GM19324 (cell line): ENCODE data around the gene GGA3.
"Not testable (repeated sequence)": the region's sequence is repeated elsewhere in the genome, so short reads cannot be mapped to it uniquely, and the experiment has no call there.

Source experiments
- ATAC-seq: cut with Tn5 transposase; IDR thresholded peaks from one replicate; pipeline ENCODE4 v1.9.1; 2021; ENCODE audit warnings: mild to moderate bottlenecking, moderate library complexity; ENCODE audit not compliant: unreplicated experiment, low FRiP score

GGA3 gene

DNA sequence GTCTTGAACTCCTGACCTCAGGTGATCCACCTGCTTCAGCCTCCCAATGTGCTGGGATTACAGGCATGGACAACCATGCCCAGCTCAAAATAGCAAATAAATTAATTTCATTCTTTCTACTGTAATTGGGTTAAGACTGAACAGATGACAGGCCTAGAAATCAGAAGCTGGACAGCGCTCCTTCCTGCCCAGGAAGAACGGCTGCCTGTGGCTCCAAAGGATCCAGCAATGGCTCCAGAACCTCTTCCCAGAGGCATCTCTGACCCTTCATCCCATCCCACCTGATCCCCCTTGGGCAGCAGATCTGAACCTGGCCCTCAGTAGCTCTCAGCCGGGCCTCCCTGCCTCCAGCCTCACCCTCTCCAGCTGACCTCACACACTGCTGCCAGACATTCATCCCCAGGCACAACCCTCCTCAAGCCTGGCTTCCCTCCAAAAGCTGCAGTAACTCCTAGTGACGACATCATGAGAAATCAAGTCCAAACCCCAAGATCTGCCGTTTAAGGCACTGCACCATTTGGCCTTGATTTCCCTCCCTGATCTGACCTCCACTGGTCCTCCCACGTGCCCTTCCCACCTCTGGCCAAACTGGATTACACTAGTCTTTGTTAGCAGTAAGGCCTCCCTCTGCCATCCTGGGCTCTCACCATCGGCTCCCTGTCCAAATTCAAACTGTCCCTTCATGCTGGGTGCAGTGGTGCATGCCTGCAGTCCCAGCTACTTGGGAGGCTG, 12.7 kb upstream of the GGA3 start:
- no peak for ATAC-seq

DNA sequence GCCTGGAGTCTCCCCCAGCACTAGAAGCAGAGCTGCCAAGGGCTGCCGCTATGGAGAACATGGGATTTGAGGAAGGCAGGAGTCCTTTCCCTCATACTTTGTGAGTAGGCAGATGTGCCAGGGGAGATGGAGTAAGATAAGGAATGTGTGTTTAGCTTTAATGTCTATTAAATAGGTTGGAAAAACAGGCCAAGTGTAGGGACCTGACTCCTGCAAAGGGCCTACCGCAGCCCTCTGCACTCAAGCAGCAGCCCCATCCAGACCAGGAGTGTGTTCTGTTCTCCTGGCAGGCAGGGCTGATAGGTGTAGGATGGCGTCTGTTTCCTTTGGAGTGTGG, 11.4 kb upstream of the GGA3 start:
- ATAC-seq: no peak

DNA sequence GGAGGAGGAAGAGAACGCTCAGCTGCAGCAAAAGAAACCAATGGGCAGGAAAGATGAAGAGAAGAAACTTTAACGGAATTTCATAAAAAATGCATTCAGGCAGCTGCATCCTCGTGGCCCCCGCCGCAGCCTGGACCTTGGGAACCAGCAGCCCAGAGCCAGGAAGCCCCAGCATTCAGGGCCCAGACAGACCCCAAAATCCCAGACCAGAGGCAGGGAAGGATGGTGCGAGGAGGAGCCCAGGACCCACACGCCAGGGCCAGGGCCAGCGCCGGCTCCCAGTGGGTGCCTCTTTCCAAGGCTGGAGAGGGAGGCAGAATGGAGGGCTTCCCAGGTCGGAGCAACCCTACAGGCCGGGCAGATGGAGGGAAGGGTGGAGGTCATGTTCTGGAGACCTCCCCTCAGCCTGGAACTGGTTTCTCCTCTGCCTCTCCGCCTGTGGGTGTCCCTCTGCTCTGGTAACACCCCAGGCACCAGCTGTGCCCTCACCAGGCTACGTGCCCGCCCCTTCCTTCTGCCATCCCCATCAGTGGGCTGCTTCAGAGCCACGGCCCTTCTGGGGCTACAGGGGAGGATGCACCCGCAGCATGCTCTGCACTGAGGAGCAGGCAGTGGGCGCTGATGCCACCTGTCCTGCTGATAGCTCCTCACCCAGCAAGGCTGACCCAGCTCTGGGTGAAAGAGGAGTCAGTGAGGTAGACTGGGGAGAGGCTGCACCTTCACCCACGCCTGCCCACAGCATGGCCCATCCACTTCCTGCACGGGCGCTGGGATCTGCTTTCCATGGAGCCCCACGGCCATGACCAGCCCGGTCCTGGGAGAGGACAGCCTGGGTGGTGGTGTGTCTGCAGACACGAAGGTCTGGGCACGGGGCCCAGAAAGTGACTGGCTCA, 10.8 kb upstream of the GGA3 start:
- ATAC-seq: no peak

DNA sequence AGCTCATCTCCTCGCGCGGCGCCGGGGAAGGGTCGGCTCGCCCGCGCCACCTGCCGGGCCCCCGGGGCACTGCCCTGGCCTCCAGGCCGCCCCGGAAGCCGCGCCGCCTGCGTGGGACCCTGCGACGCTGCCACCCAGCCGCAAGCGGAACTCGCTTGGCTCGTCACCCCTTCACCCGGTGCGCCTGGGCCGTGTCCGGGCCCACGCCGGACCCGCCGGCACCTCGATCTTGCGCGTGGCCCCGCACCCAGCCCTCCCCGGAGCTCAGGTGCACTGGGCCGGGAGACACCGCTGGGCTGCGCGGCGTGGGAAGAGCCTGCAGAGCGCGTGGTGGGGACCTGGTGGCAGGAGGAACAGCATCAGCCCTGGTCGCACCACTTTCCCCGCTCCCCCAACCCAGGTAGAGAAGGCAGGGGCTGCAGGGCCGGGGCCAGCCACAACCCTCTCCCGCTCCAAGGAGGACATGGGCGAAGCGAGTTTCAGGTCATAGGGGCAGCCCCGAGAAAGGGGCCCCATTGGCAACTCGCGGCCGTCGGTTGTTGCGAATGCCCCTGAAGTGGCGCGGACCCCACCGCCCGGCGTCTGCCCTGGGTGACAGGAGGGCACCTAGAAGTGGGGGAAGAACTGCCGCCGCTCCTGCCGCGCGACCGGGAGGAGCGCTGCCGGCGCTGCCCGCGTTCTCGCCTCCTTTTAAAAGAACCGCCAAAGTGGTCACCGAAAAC, 10.0 kb upstream of the GGA3 start:
- ATAC-seq: peak; percentile 73

DNA sequence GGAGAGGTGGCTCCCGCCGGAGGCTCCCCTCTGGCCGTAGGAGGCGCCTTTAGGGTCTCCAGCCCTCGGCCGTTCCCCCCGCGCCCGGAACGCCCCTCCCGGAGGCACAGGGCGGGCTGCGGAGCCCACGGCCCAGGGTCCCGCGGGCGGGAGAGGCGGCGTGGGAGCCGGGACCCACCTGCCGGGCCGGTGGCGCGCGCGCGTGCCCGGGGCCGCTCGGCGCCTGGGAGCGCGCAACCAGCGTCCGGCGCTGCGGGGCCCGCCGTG, 9.5 kb upstream of the GGA3 start, which contains the start of gene MIF4GD:
Gene MIF4GD (minus strand): TSS at position 266 of the 267 bp plus-strand sequence. CDS start 1,036 bp downstream, outside the sequence.
- no peak for ATAC-seq

DNA sequence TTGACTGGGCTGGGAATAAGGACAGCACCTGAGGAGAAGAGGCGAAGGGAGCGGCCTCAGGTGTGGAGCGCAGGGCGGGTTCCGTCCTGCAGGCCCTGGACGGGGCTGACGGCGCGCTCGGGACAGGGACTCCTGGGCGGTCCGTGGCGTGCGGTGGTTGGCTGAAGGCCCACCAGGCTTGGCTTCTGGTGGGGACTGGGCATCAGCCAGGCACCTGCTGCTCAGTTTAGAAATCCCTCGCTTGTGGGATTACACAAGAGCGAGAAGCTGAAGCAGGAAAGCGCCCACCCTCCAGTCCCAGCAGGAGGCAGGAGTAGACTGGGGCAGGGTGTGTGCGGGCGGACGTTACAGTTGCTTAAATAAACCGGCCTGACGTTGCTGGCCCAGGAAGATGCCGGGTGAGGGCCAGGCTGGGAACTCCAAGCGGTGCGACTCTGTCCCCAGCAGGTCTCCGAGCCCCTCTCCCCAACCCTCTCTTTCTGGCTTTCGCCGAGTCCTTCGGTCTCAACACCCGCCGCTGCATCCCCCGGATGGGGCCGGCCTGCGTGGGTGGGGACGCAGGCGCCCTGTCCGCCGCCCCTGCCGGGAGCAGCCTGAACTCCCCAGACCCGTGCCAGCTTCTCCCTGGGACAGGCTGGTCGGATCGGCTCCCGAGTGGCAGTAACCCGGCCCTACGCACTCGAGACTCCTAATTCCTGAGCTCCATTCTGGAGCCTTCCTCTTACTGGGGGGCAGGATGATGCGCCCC, 9.0 kb upstream of the GGA3 start:
- ATAC-seq: peak; percentile 39

DNA sequence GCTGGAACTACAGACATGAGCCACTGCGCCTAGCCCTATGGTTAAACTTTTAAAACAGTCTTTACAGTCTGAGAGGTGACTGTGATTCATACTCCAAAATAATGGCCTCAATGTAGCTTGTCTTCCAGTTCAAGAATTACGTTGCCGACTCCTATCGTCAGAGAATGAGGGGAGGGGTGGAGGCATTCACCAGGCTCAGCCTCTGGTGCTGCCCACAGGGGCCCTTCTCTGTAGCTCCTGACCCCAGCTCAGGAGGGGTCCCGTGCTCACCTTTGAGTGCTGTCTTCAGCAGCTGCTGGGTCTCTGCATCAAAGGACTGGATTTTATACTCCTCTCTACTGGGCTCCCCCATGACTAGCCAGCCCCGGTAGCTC, 8.4 kb upstream of the GGA3 start:
- ATAC-seq: no peak

DNA sequence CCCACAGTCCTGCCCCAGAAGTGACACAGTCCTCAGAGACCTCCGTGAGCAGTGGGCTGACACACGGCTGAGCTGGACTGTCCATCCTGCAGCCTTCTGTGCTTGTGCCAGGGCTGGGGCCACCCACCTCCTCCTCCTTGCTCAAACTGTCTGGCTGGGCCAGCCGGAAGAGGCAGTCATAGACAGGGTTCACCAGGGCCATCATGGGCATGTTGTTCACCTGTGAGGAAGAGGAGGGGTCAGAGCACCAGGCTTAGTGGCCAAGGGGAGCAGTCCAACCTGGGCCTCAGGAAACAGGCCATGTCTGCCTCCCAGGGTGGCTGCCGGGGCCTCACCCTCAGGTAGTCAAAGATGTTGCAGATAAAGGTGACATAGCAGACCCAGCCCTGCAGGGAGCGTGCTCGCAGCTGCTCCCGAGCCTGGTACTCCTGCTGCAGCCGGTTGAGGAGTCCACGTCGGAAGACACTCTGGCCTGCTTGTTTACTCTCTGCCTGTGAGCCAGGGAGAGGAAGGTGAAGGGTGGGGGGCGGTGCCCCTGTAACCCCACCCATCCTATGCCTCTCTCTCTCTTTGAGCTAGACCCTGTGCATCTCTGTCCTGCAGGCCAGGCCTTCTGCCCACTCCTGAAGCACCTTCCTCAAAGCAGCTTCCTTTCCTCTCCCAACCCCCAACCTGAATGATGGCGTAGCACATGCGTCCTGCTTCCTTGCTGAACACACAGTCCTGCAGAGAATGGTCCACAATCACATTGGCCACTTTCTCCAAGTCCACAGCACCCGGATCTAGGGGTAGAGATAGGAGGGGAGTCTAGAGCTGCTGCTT, 6.2 kb upstream of the GGA3 start:
- ATAC-seq: no peak

DNA sequence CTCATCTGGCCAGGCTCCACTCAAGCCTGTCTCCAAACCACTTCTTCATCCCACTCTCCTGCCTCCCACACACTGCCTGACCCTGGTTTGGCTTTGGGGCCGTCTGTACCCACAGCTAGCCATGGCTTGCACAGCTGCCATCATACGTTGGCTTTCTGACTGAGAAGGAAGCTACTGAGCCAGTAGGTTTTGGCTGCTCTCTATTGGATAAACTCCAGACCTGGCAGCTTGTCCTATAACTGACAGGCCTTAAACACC, 5.7 kb upstream of the GGA3 start:
- ATAC-seq: no peak

DNA sequence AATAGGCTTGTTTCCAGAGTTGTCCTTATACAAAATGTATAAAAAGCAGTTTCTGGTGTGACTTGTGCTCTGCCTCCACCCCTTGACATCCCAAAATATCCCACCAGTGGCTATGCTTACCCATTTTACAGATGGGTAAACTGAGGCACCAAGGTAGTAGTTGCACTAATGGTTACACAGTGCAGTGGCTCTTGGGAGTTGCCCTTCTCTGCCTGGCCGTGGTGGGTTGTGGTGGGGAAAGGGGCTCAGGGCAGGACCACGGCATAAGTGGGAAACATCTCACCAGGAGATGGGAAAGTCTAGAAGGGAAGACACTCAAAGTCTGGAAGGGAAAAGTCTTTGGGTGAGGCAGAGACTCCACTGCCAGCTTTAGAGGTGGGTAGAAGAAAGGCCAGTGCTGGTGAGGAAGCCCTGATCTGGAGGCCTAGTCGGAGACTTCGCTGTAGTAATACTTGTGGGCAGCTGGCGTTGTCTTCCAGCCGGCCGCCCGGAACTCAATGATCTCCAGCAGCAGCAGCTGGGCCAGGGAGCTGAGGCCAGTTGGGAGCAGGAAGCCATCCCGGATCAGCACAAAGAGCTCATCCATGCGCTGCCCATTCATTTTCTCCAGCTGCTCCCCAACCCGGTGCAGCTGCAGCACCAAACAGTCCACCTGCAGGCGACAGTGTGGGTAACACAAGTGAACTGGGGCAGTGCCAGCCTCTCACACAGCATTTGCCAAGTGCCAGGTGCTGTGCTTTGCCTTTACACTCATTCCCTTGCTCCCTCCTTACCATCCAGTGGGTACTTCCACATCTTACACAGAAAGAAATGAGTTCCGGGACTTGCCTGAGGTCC, 5.1 kb upstream of the GGA3 start:
- ATAC-seq: no peak

DNA sequence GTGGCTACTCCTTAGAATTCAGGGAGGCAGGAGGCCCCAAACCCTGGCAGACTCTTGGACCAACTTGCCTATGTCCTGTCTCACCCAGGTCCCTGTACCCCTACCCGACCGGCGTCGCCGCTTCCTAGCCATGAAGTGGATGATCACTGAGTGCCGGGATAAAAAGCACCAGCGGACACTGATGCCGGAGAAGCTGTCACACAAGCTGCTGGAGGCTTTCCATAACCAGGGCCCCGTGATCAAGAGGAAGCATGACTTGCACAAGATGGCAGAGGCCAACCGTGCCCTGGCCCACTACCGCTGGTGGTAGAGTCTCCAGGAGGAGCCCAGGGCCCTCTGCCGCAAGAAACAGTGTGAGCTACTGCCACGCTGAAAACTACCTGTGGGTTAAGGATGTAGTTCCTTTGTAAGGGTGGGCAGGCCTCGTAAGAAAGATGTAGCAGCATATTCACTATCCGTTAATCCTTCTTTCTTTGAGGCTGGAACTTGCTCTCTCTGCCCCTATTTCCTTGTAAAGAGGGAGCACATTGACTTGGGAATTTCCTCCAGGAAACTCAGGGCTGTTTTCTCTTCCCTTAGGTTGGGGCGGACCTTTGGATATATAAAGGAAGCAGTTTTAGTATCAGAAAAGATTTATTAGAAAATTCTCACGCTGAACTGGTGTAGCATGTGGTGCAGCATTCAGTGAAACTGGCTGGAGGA, 4.4 kb upstream of the GGA3 start:
- ATAC-seq: no peak

DNA sequence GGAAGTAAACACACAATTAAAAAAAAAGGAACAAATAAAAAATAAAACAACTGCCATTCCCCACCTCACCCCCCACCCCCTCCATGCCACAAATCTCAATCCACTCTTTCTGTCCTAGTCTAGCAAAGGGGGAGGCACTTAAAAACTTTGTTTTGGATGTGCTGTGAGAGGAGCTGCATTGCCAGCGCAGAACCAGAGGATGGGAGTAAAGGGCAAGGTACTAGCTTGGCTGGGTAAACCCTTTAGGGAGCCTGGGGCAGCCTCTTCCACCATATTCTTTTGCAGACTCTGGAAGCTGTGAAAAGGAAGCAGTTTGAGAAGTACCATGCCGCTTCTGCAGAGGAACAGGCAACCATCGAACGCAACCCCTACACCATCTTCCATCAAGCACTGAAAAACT, 1.6 kb upstream of the GGA3 start:
- no peak for ATAC-seq

DNA sequence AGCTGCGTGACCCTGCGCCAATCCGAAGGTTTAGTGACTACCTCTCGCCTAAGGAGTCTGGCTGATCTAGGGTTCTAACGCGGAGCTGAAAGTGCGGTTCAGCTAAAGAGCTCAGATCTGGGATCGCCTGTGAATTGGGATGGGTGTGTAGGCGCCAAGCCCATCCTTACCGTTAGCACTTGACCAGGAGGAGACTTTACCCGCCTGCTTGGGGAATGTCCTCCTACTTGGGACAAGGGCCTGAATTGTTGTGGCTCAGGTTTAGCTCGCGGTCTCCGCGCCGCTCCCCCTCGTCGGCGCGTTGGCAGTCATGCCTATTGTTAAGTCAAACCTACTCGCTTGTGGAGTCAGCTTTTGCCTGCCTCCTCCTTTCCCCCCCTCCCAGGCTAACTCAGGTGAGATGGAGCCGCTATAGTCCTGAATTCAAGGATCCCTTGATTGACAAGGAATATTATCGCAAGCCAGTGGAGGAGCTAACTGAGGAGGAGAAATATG, 753 bp upstream of the GGA3 start:
- peak; percentile 1 for ATAC-seq

DNA sequence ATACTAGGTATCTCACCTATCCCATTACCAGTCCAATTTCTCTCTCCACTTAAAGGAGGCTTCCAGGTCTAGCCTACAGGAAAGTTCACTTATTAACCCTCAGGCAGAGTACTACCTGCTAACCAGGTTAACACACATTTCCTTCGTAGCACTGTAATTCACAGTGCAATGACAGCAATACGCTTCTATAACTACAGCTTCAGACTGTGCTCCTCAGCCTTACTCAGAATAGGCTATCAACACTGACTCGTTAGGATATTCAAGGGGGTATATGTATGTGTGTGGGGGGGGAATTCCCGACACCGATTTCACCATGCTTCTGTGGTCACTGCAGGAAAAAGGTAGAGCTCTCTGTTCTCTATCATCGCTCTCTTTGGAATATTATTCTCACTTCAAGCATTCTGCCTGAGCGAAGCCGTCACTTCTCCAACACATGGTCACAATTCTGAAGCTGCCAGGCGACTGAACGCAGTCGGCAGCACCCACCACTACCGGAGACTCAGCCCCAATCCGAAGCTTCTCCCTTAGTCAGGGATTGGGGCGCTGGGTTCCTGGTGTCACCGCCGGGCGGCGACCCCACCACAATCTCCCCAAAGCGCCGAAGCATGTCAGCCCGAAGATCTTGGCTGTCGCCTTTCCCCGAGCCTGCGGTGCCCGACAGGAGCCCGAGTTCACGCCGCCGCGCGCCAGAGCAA, 618 bp downstream of the GGA3 start:
- no peak for ATAC-seq

DNA sequence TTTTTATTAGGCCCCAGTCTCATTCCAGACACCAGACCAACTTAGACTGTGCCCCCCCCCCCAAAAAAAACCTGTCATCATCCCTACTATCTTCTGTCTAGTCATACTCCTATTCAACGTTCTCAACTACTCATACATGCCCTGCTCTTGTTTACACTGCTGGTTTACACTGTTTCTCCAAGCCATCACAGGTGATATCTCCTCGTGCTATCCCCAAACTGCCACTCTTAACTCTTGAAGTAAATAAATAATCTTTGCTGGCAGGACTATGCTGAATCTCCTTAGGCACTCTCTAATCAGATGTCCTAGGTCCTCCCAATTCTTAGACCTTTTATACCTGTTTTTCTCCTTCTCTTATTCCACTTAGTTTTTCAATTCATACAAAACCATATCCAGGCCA, 4.2 kb downstream of the GGA3 start:
- ATAC-seq: not testable (repeated sequence)

DNA sequence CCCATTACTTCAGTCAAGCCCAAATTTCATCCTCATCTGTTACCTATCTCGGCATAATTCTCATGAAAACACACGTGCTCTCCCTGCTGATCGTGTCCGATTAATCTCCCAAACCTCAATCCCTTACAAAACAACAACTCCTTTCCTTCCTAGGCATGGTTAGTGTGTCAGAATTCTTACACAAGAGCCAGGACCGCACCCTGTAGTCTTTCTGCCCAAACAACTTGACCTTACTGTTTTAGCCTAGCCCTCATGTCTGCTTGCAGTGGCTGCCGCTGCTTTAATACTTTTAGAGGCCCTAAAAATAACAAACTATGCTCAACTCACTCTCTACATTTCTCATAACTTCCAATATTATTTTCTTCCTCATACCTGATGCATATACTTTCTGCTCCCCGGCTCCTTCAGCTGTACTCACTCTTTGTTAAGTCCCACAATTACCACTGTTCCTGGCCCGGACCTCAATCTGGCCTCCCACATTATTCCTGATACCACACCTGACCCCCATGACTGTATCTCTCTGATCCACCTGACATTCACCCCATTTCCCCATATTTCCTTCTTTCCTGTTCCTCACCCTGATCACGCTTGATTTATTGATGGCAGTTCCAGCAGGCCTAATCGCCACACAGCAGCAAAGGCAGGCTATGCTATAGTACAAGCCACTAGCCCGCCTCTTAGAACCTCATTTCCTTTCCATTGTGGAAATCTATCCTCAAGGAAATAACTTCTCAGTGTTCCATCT, 5.3 kb downstream of the GGA3 start:
- ATAC-seq: not testable (repeated sequence)

DNA sequence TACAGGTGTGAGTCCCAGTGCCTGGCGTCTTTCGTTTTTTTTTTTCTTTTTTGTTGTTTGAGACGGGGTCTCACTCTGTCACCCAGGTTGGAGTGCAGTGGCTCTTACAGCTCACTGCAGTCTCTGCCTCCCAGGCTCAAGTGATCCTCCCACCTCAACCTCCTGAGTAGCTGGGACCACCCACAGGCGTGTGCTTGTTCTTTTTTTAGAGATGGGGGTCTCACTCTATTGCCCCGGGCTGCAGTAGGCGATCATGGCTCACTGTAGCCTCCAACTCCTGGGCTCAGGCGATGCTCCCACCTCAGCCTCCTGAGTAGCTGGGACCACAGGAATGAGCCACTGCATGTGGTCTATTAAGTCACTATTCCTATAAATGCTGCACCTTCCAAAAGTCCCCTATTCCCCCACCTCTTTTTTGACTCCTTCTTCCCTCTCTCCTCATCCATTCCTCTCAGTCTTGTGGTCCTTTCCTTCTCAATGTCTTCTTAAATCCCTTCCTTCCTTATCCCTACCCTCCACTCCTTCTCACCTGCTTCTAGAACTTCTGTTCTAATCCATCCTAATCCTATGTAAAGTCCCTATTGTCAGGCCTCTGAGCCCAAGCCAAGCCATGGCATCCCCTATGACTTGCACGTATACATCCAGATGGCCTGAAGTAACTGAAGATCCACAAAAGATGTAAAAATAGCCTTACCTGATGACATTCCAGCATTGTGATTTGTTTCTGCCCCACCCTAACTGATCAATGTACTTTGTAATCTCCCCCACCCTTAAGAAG, 9.2 kb downstream of the GGA3 start:
- no peak for ATAC-seq
